Neural cell (in vitro differentiated cells): ENCODE data around the gene NLRC5. TPM values are rescaled to one million over a fixed set of nuclear protein-coding genes. Genes with fewer than 3 reads are reported as not detected.

ENCODE experiments used
- H2AFZ ChIP-seq: fragments of 200-600, 300-800 bp; sonication (generic), shearing (Covaris generic); 2 replicates; pipeline ENCODE4 v1.6.0; 2014; ENCODE audit warnings: low read depth, mild to moderate bottlenecking, antibody characterized with exemption, low read length, moderate library complexity
- H3F3A ChIP-seq: fragments of 200-600 bp; shearing (Covaris generic); 2 replicates; pipeline ENCODE4 v1.6.1; 2016; ENCODE audit warnings: mild to moderate bottlenecking, moderate library complexity, mixed read lengths, antibody characterized with exemption, low read length; ENCODE audit not compliant: insufficient read depth, poor library complexity, severe bottlenecking
- H3K27ac ChIP-seq: fragments of 200-600, 300-800 bp; sonication (generic), shearing (Covaris generic); 2 replicates; pipeline ENCODE4 v1.5.1; 2014; ENCODE audit warnings: mild to moderate bottlenecking, low read length, moderate library complexity
- H3K27me3 ChIP-seq: fragments of 300-800, 200-600 bp; sonication (generic), shearing (Covaris generic); 2 replicates; pipeline ENCODE4 v1.6.0; 2014; ENCODE audit warnings: mild to moderate bottlenecking, low read depth, low read length, moderate library complexity; ENCODE audit not compliant: insufficient read depth
- H3K36me3 ChIP-seq: fragments of 300-800, 200-600 bp; sonication (generic), shearing (Covaris generic); 2 replicates; pipeline ENCODE4 v1.5.1; 2014; ENCODE audit warnings: mild to moderate bottlenecking, antibody characterized with exemption, low read length, moderate library complexity; ENCODE audit not compliant: insufficient read depth
- H3K4me2 ChIP-seq: fragments of 300-800, 200-600 bp; sonication (generic), shearing (Covaris generic); 2 replicates; pipeline ENCODE4 v1.6.0; 2014; ENCODE audit warnings: mild to moderate bottlenecking, low read length
- H3K4me3 ChIP-seq: fragments of 300-800, 200-600 bp; sonication (generic), shearing (Covaris generic); 2 replicates; pipeline ENCODE4 v1.5.1; 2014; ENCODE audit warnings: mild to moderate bottlenecking, low read length, moderate library complexity
- H3K79me2 ChIP-seq: fragments of 200-600 bp; shearing (Covaris generic); replicated peaks from 2 replicates; pipeline ENCODE4 v1.6.0; 2014; ENCODE audit warnings: mild to moderate bottlenecking, low read length, moderate library complexity; ENCODE audit not compliant: insufficient read depth
- H3K9ac ChIP-seq: fragments of 300-800, 200-600 bp; sonication (generic), shearing (Covaris generic); 2 replicates; pipeline ENCODE4 v1.6.1; 2016; ENCODE audit warnings: mild to moderate bottlenecking, low read length, mixed read lengths
- H3K9me2 ChIP-seq: fragments of 200-600 bp; shearing (Covaris generic); 2 replicates; pipeline ENCODE4 v1.6.1; 2016; ENCODE audit warnings: mild to moderate bottlenecking, low read length, mixed read lengths; ENCODE audit not compliant: insufficient read depth
- H3K9me3 ChIP-seq: fragments of 200-600, 300-800 bp; sonication (generic), shearing (Covaris generic); 2 replicates; pipeline ENCODE4 v1.6.1; 2016; ENCODE audit warnings: mild to moderate bottlenecking, mixed run types, low read length, moderate library complexity, mixed read lengths
- H4K20me1 ChIP-seq: fragments of 200-600 bp; shearing (Covaris generic); 2 replicates; pipeline ENCODE4 v1.6.1; 2016; ENCODE audit warnings: mild to moderate bottlenecking, mixed run types; ENCODE audit not compliant: insufficient read depth
- EP300 ChIP-seq: fragments of 450-650 bp; conservative IDR thresholded peaks from 2 replicates; pipeline ENCODE4 v1.6.1; 2014; ENCODE audit warnings: antibody characterized with exemption, mild to moderate bottlenecking, moderate library complexity; ENCODE audit not compliant: poor library complexity, severe bottlenecking
- EZH2 ChIP-seq: fragments of 200-600, 300-800 bp; shearing (Covaris generic), sonication (generic); IDR thresholded peaks from 2 replicates; pipeline ENCODE4 v1.6.1; 2014; ENCODE audit warnings: antibody characterized with exemption, low read length, borderline replicate concordance, mild to moderate bottlenecking; ENCODE audit not compliant: insufficient read depth, poor library complexity, severe bottlenecking
- MXI1 ChIP-seq: fragments of 450-650 bp; conservative IDR thresholded peaks from 2 replicates; pipeline ENCODE4 v1.6.1; 2014; ENCODE audit warnings: antibody characterized with exemption, mild to moderate bottlenecking; ENCODE audit not compliant: poor library complexity, severe bottlenecking
- POLR2AphosphoS5 ChIP-seq: IDR thresholded peaks from 2 replicates; pipeline ENCODE4 v1.6.1; 2012
- RAD21 ChIP-seq: fragments of 450-650 bp; conservative IDR thresholded peaks from 2 replicates; pipeline ENCODE4 v1.6.1; 2014; ENCODE audit warnings: antibody characterized with exemption, mild to moderate bottlenecking, moderate library complexity
- REST ChIP-seq: IDR thresholded peaks from 2 replicates; pipeline ENCODE4 v1.6.1; 2012; ENCODE audit warnings: borderline replicate concordance
- SMC3 ChIP-seq: fragments of 450-650 bp; conservative IDR thresholded peaks from 2 replicates; pipeline ENCODE4 v1.6.1; 2014; ENCODE audit warnings: antibody characterized with exemption, mild to moderate bottlenecking, moderate library complexity; ENCODE audit not compliant: poor library complexity
- TAF1 ChIP-seq: IDR thresholded peaks from 2 replicates; pipeline ENCODE4 v1.6.1; 2012; ENCODE audit warnings: low read depth
- polyA plus RNA-seq: library from polyadenylated mRNA; depleted of rRNA; stranded (reverse); fragments of >200 nt; gene quantifications from 2 replicates; pipeline ENCODE4 v1.2.3, GENCODE V29; 2014
- TF ChIP-seq, protein P1 (sequence below): fragments of 450-650 bp; IDR thresholded peaks from 2 replicates; pipeline ENCODE4 v1.5.1; 2014; ENCODE audit warnings: antibody characterized with exemption, mild to moderate bottlenecking, moderate library complexity; ENCODE audit not compliant: poor library complexity, severe bottlenecking

The NLRC5 gene
- polyA plus RNA-seq, 1 donor from 2014 or later: not detected

DNA sequence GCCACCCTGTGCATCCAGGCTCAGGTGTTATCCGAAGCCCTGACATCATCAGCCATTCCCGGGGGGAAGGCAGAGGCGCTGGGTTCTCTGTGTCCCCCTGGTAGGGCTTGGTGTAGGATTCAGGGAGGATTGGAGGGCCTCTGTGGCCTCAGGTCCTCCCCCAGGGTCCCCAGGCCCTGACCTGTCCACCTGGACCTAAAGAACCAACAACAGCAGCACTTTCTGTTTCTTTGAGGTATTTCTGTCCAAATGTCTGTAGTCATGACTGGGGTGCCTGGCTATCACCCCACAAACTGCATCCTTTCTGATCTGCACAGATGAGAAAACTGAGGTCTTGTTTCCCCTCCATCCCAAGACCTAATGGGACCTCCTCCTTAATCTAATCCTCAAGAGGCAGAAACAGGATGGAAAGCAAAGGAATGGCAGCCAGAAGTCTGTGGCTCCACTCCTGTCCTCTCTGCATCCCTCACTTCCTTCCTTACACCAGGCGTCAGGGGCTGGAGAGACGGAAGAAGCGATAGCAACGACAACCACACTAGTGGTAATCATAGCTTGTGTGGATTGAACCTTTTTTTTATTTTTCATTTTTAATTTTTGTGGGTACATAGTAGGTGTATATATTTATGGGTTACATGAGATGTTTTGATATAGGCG lies 11.8 kb downstream of the NLRC5 start:
- Histone ChIP-seq H3K27ac (no peak overlapping the region), H3K4me3 (no peak overlapping the region), H3K36me3 (no peaks in the 10 kb centered on the region), H3K4me2 (no peak overlapping the region), H3K9ac (no peak overlapping the region), H3K79me2 (no peaks in the 10 kb centered on the region), H2AFZ (no peak overlapping the region), H4K20me1 (no peaks in the 10 kb centered on the region), H3F3A (no peaks in the 10 kb centered on the region), H3K9me2 (no peaks in the 10 kb centered on the region), H3K27me3 (no peaks in the 10 kb centered on the region), H3K9me3 (no peaks in the 10 kb centered on the region)
- no peak for TF ChIP-seq RAD21
- no peak for TF ChIP-seq REST
- no peak for TF ChIP-seq SMC3
- TF ChIP-seq POLR2AphosphoS5: no peak
- TF ChIP-seq MXI1: no peak
- no peak for TF ChIP-seq EP300
- TF ChIP-seq, protein P1, sequence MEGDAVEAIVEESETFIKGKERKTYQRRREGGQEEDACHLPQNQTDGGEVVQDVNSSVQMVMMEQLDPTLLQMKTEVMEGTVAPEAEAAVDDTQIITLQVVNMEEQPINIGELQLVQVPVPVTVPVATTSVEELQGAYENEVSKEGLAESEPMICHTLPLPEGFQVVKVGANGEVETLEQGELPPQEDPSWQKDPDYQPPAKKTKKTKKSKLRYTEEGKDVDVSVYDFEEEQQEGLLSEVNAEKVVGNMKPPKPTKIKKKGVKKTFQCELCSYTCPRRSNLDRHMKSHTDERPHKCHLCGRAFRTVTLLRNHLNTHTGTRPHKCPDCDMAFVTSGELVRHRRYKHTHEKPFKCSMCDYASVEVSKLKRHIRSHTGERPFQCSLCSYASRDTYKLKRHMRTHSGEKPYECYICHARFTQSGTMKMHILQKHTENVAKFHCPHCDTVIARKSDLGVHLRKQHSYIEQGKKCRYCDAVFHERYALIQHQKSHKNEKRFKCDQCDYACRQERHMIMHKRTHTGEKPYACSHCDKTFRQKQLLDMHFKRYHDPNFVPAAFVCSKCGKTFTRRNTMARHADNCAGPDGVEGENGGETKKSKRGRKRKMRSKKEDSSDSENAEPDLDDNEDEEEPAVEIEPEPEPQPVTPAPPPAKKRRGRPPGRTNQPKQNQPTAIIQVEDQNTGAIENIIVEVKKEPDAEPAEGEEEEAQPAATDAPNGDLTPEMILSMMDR: no peak
- TF ChIP-seq TAF1: no peak
- TF ChIP-seq EZH2: no peak

DNA sequence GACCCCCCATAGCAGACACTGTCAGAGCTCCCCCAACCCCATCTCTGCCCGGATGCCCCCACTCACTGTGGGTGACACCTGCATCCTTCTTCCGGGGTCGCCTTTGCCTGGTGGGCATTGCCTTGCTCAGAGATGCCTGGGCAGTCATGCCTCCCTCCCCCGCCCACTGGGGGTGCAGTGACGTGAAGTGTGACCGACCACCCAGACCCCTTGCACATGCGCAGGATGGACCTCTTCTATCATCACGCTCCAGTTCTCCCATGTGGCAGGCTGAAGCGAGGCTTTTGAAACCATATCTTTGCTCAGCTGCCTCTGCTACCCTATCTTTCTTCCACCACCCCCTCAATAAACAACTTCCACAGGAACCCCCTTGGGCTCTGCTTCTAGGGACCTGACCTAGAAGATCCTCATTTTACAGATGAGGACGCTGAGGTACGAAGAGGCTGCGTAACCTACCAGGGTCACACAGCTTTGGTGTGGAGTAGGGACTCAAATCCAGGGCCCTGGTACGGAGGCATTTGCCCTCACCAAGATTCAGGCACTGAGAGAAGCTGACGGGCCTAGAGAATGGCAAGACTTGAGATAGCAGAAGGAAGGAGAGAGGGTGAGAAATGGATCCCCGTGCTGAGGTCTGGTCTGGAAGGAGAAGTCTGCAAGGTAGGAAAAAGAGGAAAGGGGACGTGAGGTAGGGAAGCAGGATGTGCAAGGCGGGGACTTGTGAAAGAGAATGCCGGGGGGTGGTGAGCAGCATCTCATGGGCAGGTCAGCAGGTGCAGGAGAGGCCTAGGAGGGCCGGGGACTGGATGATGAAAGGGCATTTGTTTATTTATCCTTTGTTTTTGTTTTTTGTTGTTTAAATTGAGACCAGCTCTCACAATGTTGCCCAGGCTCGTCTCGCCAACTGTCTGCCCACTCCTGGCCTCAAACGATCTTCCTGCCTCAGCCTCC lies 14.4 kb downstream of the NLRC5 start:
- H3K9ac ChIP-seq: no peak overlapping the region
- TF ChIP-seq, protein P1: no peak
- no peak for TF ChIP-seq EZH2
- no peak overlapping the region for H3K4me2 ChIP-seq
- no peaks in the 10 kb centered on the region for H3K9me2 ChIP-seq
- H3F3A ChIP-seq: no peaks in the 10 kb centered on the region
- no peak overlapping the region for H2AFZ ChIP-seq
- no peaks in the 10 kb centered on the region for H3K9me3 ChIP-seq
- no peak overlapping the region for H3K27ac ChIP-seq
- H4K20me1 ChIP-seq: no peaks in the 10 kb centered on the region
- no peak overlapping the region for H3K4me3 ChIP-seq
- no peaks in the 10 kb centered on the region for H3K36me3 ChIP-seq
- no peaks in the 10 kb centered on the region for H3K79me2 ChIP-seq
- H3K27me3 ChIP-seq: no peaks in the 10 kb centered on the region
